HG02970 (cell line): Measurements from ENCODE around the gene SDF2L1.
"Not testable (repeated sequence)": the region's sequence is repeated elsewhere in the genome, so short reads cannot be mapped to it uniquely, and the experiment has no call there.

ENCODE experiments used
- ATAC-seq: cut with Tn5 transposase; IDR thresholded peaks from one replicate; pipeline ENCODE4 v1.9.1; 2021; ENCODE audit warnings: mild to moderate bottlenecking, moderate library complexity, moderate number of reproducible peaks; ENCODE audit not compliant: unreplicated experiment, low FRiP score

The SDF2L1 gene, protein sequence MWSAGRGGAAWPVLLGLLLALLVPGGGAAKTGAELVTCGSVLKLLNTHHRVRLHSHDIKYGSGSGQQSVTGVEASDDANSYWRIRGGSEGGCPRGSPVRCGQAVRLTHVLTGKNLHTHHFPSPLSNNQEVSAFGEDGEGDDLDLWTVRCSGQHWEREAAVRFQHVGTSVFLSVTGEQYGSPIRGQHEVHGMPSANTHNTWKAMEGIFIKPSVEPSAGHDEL

DNA sequence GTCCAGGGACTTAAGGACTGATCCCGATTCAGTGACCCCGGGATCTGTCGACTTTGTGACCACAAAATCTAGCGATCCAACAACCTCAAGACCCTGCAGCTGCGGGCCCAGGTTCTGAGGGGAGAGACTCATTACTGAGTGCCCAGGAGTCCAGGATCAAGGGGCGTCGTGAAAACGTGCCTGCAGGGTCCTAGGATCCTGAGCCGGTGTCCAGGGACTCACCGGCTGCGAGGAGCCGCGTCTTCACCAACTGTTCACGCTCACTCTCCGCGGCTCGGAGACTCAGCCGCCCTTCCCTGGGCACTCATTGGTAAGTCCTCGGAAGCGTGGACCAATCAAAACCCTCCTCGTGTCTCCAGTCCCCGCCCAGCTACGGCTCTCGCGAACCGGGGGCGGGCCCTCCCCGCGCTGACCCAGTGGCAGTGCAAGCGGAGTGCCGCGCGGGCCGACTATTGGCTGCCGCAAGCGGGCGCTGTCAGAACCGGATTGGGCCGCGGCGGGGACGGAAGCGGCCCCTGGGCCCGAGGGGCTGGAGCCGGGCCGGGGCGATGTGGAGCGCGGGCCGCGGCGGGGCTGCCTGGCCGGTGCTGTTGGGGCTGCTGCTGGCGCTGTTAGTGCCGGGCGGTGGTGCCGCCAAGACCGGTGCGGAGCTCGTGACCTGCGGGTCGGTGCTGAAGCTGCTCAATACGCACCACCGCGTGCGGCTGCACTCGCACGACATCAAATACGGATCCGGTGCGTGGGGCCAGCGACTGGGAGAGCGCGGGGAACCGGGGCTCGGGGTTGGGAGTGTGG lies at the start of gene SDF2L1:
SDF2L1 (plus strand) TSS at position 514 of the 795 bp plus-strand sequence; CDS start at position 549, 35 bp downstream.
- ATAC-seq, result peak; percentile 89

DNA sequence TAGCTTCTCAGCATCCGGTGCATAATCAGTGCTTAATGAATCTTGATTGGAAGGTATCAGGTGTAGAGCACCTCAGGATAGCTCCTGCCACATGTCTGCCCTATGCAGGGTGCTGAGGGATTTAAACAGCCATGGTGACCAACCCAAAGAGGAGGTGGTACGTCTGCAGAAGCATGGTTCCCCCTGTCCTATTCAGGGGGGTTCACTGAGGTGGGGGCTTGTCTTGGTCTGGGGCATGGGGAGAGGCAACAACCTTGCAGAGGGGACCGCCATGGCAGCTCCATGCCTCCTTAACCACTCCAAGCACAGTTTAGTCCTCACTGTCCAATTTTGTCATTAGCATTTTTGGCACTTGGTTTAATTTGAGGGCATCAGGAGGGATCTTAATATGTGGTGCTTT lies 49.7 kb upstream of the SDF2L1 start:
- ATAC-seq, result no peak

DNA sequence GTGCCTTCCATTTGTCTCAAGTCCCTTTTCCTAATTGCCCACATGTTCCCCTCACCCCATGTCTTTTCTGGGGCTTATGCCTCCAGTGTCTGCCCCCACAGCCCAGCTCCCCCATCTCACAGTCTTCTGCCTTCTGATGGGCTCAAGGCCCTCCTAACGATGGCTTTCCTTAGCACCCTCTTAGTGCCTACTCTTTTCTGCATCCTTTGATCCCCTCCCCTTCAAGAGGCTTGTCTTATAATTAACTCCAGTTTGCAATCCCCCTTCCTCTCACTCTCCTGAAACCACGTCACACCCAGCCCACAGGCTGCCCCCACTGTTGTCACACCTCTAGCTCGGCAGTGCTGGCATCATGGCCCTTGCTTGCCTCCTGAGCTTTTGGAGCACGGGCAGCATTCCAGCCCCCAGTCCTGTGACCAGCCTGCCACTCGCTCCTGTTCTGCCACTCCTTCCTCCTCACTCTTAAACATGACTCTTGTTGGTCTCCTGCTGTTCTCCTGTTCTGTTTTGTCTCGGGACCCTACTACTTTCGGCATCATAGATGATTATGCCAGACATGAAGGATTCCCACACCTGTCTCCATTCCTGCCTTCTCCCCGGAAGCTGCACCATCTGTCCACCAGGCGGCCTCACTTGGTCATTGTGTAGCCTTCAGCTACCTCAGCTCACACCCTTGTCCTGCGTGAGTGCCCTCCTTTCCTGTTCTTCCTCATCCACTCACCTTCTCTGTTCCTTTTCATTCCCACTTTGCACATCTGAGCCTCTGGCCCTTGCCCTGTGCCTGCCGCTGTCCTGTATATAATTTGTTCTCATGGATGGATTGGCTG lies 48.5 kb upstream of the SDF2L1 start:
- ATAC-seq, result no peak

DNA sequence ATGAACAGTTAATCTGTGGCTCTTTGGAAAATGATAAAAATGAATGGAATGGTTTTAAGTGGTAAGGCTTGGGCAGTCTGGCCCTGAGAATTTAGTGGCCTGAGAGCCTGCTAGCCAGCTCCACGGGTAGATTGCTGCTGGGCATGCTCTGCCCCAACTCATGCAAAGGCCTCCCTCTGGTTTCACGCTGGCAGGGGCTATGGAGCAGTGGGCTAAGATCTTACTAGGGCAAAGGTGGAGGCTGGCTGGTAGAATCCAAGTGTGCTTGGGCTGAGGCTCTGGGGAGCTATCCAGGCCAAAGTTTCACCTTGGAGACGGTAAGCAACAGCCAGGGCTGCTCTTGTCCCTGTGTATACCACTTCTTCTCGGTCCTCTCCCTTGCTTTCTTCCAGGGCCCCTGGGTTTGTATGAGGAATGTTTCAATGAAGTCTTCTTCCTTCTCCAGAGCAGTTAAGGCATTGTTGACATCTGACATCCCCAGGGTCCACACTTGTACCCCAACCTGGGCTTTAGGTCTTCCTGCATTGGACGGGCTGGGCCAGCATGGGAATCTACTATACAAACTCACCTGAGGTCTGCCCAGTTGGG lies 47.1 kb upstream of the SDF2L1 start:
- ATAC-seq, result no peak

DNA sequence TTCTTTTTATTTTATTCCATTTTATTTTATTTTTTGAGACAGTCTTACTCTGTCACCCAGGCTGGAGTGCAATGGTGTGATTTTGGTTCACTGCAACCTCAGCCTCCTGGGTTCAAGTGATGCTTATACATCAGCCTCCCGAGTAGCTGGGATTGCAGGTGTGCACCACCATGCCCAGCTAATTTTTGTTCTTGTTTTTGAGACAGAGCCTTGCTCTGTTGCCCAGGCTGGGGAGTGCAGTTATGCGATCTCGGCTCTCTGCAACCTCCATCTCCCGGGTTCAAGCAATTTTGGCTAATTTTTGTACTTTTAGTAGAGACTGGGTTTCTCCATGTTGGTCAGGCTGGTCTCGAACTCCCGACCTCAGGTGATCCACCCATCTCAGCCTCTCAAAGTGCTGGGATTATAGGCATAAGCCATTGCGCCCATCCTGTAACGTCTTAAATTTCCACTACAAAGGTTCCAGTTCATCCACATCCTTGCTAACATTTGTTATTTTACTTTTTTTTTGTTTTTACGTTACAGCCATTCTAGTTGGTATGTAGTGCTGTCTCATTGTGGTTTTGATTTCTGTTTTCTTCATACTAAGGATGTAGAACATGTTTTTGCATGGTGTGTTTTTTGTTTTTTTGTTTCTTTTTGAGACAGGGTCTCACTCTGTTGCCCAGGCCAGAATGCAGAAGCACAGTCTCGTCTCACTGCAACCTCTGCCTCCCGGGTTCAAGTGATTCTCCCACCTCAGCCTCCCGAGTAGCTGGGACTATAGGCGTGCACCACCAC lies 45.6 kb upstream of the SDF2L1 start:
- ATAC-seq, result not testable (repeated sequence)

DNA sequence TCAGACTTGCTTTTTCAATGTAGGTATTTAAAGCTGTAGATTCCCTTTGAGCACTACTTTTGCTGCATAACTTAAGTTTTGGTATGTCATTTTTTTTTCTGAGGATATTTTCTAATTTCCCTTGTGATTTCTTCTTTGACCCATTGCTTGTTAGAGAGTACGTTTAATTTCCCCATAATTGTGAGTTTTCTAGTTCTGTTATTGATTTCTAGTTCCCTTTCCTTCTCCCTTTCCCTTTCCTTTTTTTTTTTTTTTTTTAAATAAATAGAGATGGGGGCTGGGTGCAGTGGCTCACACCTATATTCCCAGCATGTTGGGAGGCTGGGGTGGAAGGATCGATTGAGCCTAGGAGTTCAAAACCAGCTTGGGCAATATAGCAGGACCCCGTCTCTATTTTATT lies 43.8 kb upstream of the SDF2L1 start:
- ATAC-seq, result no peak

DNA sequence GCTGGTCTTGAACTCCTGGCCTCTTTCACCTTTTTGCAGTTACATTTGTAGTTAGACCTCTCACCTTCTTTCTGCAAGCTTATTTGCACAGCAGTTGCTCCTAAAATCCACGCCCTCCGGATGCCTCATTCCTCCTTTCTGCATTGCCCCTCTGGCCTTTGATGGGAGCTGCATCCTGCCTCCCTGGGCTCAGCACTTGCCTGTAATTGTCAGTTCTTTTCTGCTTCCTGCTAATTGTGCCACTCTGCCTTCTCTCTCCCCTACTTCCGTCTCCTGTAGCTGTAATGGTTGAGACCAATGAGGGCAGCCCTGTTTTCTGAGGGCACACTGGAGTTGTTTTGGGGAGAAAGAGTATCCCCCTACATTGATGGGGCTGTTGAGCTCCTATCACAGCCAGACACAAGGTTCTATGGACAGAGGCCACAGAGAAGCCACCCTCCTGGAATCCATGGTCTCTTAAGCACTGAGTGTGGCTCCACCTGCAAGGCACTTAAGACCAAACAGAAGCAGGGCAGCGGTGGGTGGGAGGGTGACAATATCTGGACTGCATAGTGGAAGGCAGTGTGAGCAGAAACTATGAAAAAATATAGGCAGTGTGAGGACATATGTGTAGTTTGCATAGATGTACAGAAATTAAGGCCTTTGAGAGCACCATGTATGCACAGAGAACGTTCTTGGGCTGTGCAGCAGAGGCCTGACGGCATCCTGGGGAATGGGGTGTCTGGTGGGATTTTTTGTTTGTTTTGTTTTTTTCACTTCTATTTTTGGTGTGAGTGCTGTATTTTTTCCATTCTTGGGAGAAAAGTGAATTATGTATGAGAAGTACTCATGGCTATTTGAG lies 42.8 kb upstream of the SDF2L1 start:
- no peak for ATAC-seq

DNA sequence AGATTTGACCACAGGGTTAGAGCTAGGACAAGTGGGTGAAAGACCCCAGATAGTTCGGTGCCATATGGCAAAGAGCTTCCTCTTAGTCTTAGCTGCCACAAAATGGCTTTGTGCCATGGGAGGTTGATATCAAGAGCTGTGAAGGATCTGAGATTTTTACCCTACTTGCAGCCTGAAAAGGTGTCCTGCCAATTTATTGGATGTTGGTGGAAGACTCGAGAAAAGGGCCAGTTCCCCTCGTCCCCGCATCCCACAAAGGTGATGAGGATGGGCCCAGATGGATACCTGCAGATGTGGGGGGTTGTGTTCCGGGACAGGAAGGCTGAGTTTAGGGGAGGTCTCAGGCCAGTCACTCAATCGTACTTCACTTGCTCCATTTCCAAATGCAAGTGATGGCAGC lies 39.5 kb upstream of the SDF2L1 start:
- no peak for ATAC-seq

DNA sequence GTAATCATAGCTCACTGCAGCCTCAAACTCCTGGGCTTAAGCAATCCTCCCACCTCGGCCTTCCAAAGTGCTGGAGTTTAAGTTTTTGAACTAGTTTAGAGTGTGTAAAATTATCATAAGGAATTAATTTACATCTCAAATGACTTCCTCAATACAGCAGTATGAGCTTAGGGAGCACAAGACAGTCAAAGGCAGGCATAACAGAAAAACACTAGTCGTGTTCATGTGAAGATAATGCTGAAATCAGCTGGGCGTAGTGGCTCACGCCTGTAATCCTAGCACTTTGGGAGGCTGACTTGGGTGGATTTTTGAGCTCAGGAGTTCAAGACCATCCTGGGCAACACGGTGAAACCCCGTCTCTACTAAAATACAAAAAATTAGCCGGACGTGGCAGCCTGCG lies 38.1 kb upstream of the SDF2L1 start:
- ATAC-seq, result no peak

DNA sequence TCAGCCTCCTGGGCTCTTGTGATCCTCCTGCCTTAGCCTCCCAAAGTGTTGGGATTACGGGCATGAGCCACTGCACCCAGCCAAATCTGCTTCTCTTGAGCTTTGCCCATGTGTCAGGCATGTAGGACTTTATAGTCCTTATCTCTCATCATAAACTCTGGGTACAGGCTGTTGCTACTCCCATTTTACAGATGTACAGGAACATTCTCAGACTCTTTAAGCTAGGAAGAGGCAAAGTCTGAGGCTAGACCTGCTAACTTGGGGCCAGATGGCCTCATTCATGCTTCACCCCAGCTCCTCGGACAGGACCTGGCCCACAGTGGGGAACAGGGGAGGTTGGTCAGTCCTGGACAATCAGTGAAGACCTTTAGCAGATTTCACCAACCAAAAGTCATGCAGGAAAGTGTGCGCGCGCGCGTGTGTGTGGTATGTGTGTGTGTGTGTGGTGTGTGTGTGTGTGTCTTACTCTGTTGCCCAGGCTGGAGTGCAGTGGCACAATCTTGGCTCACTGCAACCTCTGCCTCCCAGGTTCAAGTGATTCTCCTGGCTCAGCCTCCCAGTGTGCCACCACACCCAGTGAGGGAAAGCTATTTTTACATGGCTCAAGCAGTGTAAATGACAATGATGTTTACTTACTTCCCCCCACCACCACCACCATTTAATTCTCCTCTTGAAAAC lies 36.1 kb upstream of the SDF2L1 start:
- ATAC-seq, result no peak

DNA sequence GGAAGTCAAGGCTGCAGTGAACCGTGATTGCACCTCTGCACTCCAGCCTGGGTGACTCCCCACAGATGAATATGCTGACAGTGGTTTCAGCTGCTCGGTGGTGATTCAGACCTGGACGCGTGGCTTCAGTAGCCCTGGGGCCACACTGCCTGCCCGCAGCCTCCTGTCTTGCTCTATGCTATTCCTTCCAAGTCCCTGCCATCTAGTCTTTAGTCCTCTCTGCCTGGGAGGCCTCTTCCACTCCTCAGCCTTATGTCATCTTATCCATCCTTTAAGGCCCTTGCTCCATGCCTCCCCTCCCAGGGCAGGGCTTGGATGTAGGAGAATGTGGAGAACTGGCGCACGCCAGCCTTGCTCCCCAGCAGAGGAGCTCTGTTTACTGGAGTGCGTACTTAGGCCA lies 35.3 kb upstream of the SDF2L1 start:
- ATAC-seq, result no peak

DNA sequence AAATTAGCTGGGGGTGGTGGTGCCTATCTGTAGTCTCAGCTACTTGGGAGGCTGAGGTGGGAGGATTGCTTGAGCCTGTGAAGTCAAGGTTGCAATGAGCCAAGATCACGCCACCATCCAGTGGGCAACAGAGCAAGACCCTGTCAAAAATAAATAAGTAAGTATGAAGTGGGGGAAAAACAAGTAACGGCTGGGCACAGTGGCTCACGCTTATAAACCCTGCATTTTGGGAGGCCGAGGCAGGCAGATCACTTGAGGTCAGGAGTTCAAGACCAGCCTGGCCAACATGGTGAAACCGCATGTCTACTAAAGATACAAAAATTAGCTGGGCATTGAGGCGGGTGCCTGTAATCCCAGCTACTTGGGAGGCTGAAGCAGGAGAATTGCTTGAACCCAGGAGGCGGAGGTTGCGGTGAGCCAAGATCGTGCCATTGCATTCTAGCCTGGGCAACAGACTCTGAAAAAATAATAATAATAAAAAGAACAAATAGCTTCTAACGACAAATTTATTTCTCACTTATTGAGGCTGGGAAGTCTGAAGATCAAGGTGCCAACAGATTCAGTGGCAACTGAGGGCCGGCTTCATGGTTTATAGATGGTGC lies 32.4 kb upstream of the SDF2L1 start:
- not testable (repeated sequence) for ATAC-seq

DNA sequence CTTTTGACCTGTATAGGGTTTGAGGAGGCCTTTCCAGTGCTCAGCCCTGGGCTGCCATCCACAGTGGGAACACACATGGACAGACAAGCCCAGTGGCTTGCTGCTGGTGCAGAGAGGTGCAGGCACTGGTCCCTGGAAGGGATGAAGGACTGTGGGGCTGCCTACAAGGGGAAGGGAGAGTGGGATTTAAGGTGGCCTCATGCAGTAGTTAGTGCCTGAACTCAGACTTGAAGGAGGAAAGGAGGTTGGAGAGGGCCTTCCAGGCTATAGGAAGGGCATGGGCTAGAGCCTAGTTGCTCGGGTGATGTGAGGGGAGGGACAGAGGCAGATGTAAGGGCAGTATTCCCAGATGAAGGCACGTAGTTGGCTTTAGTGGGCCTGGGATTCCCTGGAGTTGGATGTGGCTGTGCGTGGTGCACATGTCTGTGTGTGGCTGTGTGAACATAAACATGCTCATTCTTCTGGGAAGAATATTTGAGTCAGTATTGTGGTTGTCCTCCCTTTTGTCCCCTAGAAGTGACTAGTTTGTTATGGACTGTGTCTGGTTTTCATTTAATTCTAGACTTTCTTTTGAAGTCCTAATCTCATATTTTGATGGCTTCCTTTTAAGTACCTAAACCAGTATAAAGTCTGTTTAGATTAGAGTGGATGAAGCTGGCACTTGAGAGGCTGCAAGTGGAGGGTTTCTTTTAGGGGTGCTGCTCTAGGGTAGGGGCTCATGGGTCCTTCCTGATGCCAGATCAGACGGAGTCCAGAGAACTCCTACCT lies 30.7 kb upstream of the SDF2L1 start:
- no peak for ATAC-seq

DNA sequence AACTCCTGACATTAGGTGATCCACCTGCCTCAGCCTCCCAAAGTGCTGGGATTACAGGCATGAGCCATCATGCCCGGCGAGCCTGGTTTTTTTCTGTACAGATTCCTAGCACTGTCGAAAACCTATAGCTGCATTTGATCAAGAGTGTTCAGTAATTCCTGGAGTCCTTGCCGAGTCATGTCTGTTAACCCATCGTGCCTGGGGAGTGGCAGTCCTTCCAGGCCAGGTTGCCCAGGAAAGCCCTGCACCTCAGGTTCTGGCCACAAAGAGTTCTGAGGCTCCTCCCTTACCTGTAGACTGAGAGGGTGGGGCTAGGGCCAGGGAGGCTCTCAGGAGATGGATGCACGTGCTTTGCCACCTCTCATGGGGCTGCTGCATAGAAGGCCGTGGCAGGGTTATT lies 29.2 kb upstream of the SDF2L1 start:
- no peak for ATAC-seq

DNA sequence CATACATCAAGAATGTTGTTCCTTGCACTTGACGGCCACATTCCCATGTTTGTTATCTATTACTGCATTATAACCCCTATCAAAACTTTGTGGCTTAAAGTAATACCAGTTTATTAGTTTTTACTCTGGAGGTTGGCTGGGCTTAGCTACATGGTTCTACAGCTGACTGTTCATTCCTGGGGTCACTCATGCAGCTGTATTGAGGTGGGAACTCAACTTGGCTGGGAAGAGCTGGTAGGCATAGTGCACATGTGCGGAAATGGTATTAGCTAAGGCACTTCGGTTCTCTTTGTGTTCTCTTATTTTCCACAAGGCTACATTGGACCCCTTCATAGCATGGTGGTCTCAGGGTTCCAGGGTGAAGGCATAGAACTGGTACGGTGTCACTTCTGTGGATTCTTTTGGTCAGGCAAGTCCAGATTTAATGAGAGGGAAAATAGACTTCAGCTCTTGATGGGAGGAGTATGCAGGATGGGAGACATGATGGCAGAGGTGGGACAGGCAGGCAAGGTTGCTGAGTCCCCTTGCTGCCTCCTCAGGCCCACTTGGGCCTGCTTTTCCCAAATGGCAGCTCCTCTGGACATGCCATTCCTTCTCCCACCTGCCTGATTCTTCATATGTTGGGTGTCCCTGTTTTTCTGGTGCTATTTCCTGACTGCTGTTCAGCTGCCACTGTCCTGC lies 28.4 kb upstream of the SDF2L1 start:
- no peak for ATAC-seq

DNA sequence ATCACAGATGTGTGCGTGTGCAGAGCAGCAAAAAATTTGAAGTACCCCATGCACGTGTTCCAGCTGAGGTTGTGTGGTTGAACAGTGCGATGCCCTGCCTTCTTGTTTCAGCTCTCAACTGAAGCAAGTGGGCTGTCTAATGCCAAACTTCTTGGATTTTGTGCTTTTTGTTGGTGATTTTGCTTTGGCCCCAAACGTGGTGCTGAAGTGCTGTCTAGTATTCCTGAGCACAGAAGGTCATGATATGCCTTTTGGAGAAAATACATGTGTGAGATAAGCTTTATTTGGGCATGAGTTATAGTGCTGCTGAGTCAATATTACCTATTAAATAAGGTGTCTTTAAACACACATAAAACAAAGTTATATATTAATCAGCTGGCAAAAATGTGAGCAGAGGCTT lies 26.4 kb upstream of the SDF2L1 start:
- ATAC-seq, result no peak

DNA sequence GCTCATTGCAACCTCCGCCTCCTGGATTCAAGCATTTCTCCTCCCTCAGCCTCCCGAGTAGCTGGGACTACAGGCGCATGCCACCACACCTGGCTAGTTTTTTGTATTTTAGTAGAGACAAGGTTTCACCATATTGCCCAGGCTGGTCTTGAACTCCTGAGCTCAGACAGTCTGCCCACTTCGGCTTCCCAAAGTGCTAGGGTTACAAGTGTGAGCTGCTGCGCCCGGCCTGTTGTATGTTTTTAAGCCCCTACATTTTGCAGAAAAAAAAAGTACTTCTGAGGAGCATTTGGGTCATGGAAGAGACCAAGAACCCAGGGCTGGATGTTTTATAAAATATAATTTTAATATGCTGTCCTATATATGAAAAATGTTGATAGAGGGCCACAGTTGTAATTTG lies 24.8 kb upstream of the SDF2L1 start:
- ATAC-seq, result not testable (repeated sequence)
